Mucosa of rectum (tissue), 2 donors: Measurements from ENCODE around the gene KRTAP10-6.

Source experiments
- H3K27ac ChIP-seq, 2 donors: one replicate each; pipeline ENCODE4 v1.7.0; 2013; ENCODE audit warnings: inconsistent platforms in 2 of 2, low read depth in 2 of 2, low read length in 2 of 2
- H3K27me3 ChIP-seq, 2 donors: one replicate each; pipeline ENCODE4 v1.7.0; 2013; ENCODE audit warnings: low read length in 2 of 2; ENCODE audit not compliant: control insufficient read depth in 2 of 2, insufficient read depth in 2 of 2
- H3K36me3 ChIP-seq, 2 donors: one replicate each; pipeline ENCODE4 v1.7.0; 2013; ENCODE audit warnings: low read length in 2 of 2; ENCODE audit not compliant: control insufficient read depth in 2 of 2, insufficient read depth in 2 of 2
- H3K4me1 ChIP-seq, 2 donors: one replicate each; pipeline ENCODE4 v1.7.0; 2013; ENCODE audit warnings: low read length in 2 of 2, mild to moderate bottlenecking in 1 of 2; ENCODE audit not compliant: control insufficient read depth in 2 of 2, insufficient read depth in 2 of 2
- H3K4me3 ChIP-seq, 2 donors: one replicate each; pipeline ENCODE4 v1.7.0; 2013; ENCODE audit warnings: low read length in 2 of 2
- H3K9ac ChIP-seq, 2 donors: one replicate each; pipeline ENCODE4 v1.7.0; 2013; ENCODE audit warnings: low read length in 2 of 2, low read depth in 1 of 2, mild to moderate bottlenecking in 1 of 2
- H3K9me3 ChIP-seq, 2 donors: one replicate each; pipeline ENCODE4 v1.7.0; 2013; ENCODE audit warnings: low read length in 2 of 2; ENCODE audit not compliant: control insufficient read depth in 2 of 2
- donor health status: healthy.
- donor health status: Normal muscosa, but diverticular disease.

KRTAP10-6 gene

GRCh38 chr21:44571296-44571695 lies 21.0 kb downstream of the KRTAP10-6 start:
- Histone ChIP-seq H3K9me3 (no peaks in the 10 kb centered on the region), H3K27ac (no peak overlapping the region), H3K4me1 (peaks cover 3 to 16% of the 10 kb centered on the region in 2 donors), H3K36me3 (no peaks in the 10 kb centered on the region), H3K4me3 (no peak overlapping the region), H3K9ac (no peak overlapping the region), H3K27me3 (peaks cover 0 to 3% of the 10 kb centered on the region in 2 donors)

GRCh38 chr21:44569861-44570517 lies 22.3 kb downstream of the KRTAP10-6 start:
- Histone ChIP-seq H3K9me3 (no peaks in the 10 kb centered on the region), H3K27me3 (no peaks in the 10 kb centered on the region), H3K4me3 (no peak overlapping the region), H3K4me1 (peaks cover 3 to 8% of the 10 kb centered on the region in 2 donors), H3K36me3 (no peaks in the 10 kb centered on the region), H3K27ac (no peak overlapping the region), H3K9ac (no peak overlapping the region)

- Histone ChIP-seq H3K27me3 (no peaks in the 10 kb centered on the region), H3K27ac (no peak overlapping the region), H3K9ac (no peak overlapping the region), H3K4me3 (no peak overlapping the region), H3K9me3 (no peaks in the 10 kb centered on the region), H3K4me1 (no peaks in the 10 kb centered on the region), H3K36me3 (no peaks in the 10 kb centered on the region)
Measured at GRCh38 chr21:44568667-44569556, 23.4 kb downstream of the KRTAP10-6 start.

GRCh38 chr21:44568261-44568660 lies 24.0 kb downstream of the KRTAP10-6 start:
- no peaks in the 10 kb centered on the region for H3K4me1 ChIP-seq
- H3K27me3 ChIP-seq = no peaks in the 10 kb centered on the region
- no peaks in the 10 kb centered on the region for H3K36me3 ChIP-seq
- no peaks in the 10 kb centered on the region for H3K9me3 ChIP-seq
- no peak overlapping the region for H3K4me3 ChIP-seq
- H3K27ac ChIP-seq = no peak overlapping the region
- no peak overlapping the region for H3K9ac ChIP-seq

- Histone ChIP-seq H3K27ac (no peak overlapping the region), H3K9me3 (no peaks in the 10 kb centered on the region), H3K4me1 (no peaks in the 10 kb centered on the region), H3K36me3 (no peaks in the 10 kb centered on the region), H3K9ac (no peak overlapping the region), H3K27me3 (no peaks in the 10 kb centered on the region), H3K4me3 (no peak overlapping the region)
Measured at GRCh38 chr21:44567481-44568171, 24.7 kb downstream of the KRTAP10-6 start.

GRCh38 chr21:44566403-44566802 lies 25.9 kb downstream of the KRTAP10-6 start:
- Histone ChIP-seq H3K27ac (no peak overlapping the region), H3K4me3 (no peak overlapping the region), H3K9ac (no peak overlapping the region), H3K36me3 (no peaks in the 10 kb centered on the region), H3K9me3 (no peaks in the 10 kb centered on the region), H3K4me1 (no peaks in the 10 kb centered on the region), H3K27me3 (no peaks in the 10 kb centered on the region)

- H3K27me3 ChIP-seq = no peaks in the 10 kb centered on the region
- no peak overlapping the region for H3K4me3 ChIP-seq
- H3K4me1 ChIP-seq = no peaks in the 10 kb centered on the region
- no peaks in the 10 kb centered on the region for H3K9me3 ChIP-seq
- H3K36me3 ChIP-seq = no peaks in the 10 kb centered on the region
- H3K27ac ChIP-seq = no peak overlapping the region
- H3K9ac ChIP-seq = no peak overlapping the region
Measured at GRCh38 chr21:44564886-44565598, 27.3 kb downstream of the KRTAP10-6 start.

GRCh38 chr21:44564099-44564498 lies 28.2 kb downstream of the KRTAP10-6 start:
- Histone ChIP-seq H3K36me3 (no peaks in the 10 kb centered on the region), H3K4me3 (no peak overlapping the region), H3K27ac (no peak overlapping the region), H3K4me1 (no peaks in the 10 kb centered on the region), H3K9ac (no peak overlapping the region), H3K27me3 (no peaks in the 10 kb centered on the region), H3K9me3 (no peaks in the 10 kb centered on the region)

- peaks cover 5 to 6% of the 10 kb centered on the region in 2 donors for H3K27me3 ChIP-seq
Measured at GRCh38 chr21:44558695-44559094, 33.6 kb downstream of the KRTAP10-6 start, which contains the start of gene KRTAP10-3. TSS of gene KRTAP10-3 (minus strand) at chr21:44558795. CDS start at chr21:44558715, 80 bp downstream.

More at GRCh38 chr21:44558695-44559094, 33.6 kb downstream of the KRTAP10-6 start, which contains the start of gene KRTAP10-3:
- no peaks in the 10 kb centered on the region for H3K9me3 ChIP-seq
- no peaks in the 10 kb centered on the region for H3K4me1 ChIP-seq
- H3K27ac ChIP-seq = no peak within 1 kb of the TSS
- no peak within 1 kb of the TSS for H3K4me3 ChIP-seq
- no peaks in the 10 kb centered on the region for H3K36me3 ChIP-seq
- no peak within 1 kb of the TSS for H3K9ac ChIP-seq
